GM06990 (cell line): Measurements from ENCODE around the gene FMN1.

Experiments
- DNase-seq: peaks from one replicate; pipeline ENCODE4 v3.0.0-alpha.2; 2011; ENCODE audit not compliant: insufficient read length; ENCODE audit errors: extremely low read depth
- H3K27me3 ChIP-seq: replicated peaks from 2 replicates; pipeline ENCODE4 v1.6.0; 2011; ENCODE audit warnings: low read length; ENCODE audit not compliant: control insufficient read depth, insufficient read depth
- H3K36me3 ChIP-seq: 2 replicates; pipeline ENCODE4 v1.5.1; 2011; ENCODE audit warnings: low read length; ENCODE audit not compliant: control insufficient read depth, insufficient read depth
- H3K4me3 ChIP-seq: replicated peaks from 2 replicates; pipeline ENCODE4 v1.5.1; 2011; ENCODE audit warnings: low read depth, mild to moderate bottlenecking, control low read depth, low read length
- TF ChIP-seq, protein P1 (sequence below): IDR thresholded peaks from 2 replicates; pipeline ENCODE4 v1.5.1; 2011; ENCODE audit warnings: low read length, control low read depth, mild to moderate bottlenecking, inconsistent platforms; ENCODE audit not compliant: insufficient read depth, poor library complexity, severe bottlenecking

FMN1 gene

DNA sequence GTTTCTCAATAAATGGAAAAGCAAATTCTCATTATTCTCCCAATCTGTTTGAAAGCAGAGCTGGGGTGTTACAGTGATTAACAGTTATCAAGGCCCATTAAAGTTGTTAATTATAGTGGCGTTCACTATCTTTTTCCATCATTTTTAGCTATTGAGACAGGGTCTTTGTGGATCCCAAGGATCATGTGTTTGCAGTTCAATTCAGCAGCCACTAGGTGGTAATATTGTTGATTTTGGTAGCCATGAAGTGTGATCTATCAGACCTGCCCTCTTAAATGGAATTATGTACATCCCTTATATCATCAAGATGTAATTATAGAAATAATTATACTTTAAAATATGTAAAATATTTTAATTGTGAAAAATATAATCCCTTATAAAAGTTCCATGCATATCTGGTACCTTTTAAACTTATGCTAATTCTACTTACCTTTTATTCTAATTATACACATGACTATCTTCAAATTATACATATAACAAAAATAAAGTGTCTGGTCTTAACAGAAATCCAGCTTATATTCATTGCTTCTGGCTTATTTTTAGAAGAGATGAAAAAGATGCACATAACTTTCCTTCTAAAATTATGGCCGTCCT is 350.3 kb downstream of the FMN1 start:
- Histone ChIP-seq H3K27me3 (no peaks in the 10 kb centered on the region; the same call in 1 of the 2 replicates), H3K36me3 (no peaks in the 10 kb centered on the region), H3K4me3 (no peak overlapping the region)
- TF ChIP-seq, protein P1, sequence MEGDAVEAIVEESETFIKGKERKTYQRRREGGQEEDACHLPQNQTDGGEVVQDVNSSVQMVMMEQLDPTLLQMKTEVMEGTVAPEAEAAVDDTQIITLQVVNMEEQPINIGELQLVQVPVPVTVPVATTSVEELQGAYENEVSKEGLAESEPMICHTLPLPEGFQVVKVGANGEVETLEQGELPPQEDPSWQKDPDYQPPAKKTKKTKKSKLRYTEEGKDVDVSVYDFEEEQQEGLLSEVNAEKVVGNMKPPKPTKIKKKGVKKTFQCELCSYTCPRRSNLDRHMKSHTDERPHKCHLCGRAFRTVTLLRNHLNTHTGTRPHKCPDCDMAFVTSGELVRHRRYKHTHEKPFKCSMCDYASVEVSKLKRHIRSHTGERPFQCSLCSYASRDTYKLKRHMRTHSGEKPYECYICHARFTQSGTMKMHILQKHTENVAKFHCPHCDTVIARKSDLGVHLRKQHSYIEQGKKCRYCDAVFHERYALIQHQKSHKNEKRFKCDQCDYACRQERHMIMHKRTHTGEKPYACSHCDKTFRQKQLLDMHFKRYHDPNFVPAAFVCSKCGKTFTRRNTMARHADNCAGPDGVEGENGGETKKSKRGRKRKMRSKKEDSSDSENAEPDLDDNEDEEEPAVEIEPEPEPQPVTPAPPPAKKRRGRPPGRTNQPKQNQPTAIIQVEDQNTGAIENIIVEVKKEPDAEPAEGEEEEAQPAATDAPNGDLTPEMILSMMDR: peak; percentile 55
- no peak for DNase-seq

DNA sequence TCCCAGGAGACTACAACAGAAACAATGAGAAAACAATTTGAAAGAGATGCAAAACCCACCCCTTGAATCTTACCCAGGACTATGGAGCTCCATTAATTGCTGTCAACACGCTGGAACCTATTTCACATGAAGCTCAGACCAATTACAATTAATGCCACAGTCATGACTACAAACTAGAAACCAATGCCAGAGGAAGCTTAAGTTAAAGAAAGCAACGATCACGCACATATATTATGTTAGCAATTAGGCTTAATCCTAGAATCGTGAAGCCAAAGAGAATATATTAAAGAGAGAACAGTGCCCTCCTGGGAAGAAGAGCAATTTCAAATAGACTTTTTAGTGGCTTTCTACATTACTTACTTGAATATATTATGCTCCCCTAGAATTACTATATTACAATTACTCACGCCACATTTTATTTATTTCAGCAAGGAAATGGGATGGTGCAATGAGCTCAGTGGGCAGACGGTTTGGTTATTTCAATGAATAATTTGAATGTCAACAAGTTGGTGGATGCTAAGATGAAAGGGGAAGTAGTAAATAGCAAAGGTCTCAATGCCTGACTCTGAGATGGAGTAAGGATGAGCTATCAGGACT is 351.2 kb downstream of the FMN1 start:
- no peaks in the 10 kb centered on the region for H3K36me3 ChIP-seq
- no peak for DNase-seq
- TF ChIP-seq, protein P1: no peak
- no peak overlapping the region for H3K4me3 ChIP-seq
- H3K27me3 ChIP-seq: no peaks in the 10 kb centered on the region; the same call in 1 of the 2 replicates

DNA sequence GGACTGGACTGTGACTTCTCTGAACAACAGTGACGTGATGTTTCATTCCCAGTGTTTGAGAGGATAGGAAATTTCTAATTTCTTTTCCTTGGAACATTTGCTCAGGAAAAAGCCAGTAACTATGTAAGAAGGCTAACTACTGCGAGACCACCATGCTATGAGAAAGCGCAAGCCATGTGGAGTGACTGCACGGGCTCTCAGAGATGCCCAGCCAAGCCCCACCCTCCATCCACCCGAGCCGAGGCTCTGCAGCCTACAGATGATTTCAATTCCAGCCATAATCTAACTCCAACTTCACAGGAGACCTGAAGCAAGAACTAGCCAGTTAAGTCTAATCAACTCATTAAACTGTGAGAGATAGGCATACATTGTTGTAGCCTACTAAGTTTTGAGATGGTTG is 352.4 kb downstream of the FMN1 start:
- no peak for DNase-seq
- H3K4me3 ChIP-seq: no peak overlapping the region
- no peaks in the 10 kb centered on the region; the same call in 1 of the 2 replicates for H3K27me3 ChIP-seq
- H3K36me3 ChIP-seq: no peaks in the 10 kb centered on the region
- TF ChIP-seq, protein P1: no peak

DNA sequence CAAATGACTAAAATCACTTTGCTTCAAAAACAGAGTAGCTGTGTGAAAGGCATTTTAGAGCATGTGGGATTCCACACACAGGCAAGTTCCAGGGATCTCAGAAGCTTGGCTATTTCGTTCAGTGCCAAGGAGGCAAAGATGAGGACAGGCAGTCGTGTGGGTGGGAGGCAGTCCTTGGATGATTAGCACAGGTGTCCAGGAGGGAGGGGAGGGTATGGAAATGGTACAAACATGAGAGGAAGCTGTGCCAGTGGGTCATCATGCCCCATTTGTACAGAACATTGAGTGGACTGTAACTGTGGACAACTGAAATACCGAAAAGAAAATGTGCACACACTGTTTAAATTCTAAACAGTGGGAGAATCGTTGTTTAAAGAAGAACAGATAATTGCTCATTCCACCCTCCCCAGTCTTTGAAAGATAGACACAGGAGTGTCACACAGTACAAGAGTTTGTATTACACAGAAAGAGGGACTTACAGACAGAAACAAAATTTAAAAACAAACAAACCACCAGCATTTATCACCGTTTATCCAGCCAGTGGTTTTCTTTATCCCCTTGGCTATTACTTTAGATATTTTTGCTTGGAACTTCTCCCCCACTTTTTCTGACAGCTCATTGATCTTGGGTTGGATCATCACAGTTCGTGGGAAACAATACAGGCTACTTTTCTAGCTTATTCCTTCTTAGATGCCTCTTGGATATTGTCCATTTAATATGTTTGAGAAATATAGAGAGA is 353.8 kb downstream of the FMN1 start:
- DNase-seq: no peak
- H3K4me3 ChIP-seq: no peak overlapping the region
- TF ChIP-seq, protein P1: no peak
- H3K27me3 ChIP-seq: no peaks in the 10 kb centered on the region; the same call in 1 of the 2 replicates
- no peaks in the 10 kb centered on the region for H3K36me3 ChIP-seq

DNA sequence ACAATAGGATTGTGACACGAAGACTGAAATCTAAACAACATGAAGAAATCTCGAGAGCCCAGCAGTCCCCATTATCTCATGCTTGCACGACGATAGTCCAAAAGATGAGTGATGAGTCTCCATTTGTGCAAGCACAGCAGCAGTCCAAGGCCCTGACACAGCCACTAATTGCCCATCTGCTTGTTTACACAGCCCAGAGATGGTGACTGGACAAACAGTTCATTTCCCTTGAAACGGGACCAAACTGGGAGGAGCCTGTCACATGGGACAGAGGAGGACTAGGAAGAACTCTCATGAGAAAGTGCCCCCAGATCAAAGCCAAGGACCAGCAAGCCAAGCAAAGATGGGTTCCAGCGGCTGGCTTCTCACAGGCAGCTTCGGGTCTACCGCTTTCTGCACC is 355.7 kb downstream of the FMN1 start:
- Histone ChIP-seq H3K4me3 (no peak overlapping the region), H3K36me3 (no peaks in the 10 kb centered on the region), H3K27me3 (no peaks in the 10 kb centered on the region; the same call in 1 of the 2 replicates)
- TF ChIP-seq, protein P1: no peak
- DNase-seq: no peak
